ENCODE results near the gene COMMD1. TPM values are rescaled to one million over a fixed set of nuclear protein-coding genes. Genes with fewer than 3 reads are reported as not detected.

Gene COMMD1
- polyA plus RNA-seq, 1 donor from 2014 or later, result 69.1 TPM

GRCh38 chr2:62101886-62102285 lies 196.4 kb downstream of the COMMD1 start:
- H3K4me2 ChIP-seq (ENCODE audit: low read length), result no peak overlapping the region
- no peak for TF ChIP-seq CTCF (IDR thresholded peaks at IDR 0.05; ENCODE audit: poor library complexity, severe bottlenecking)
- no peak for TF ChIP-seq EZH2 (IDR thresholded peaks at IDR 0.05; ENCODE audit: borderline replicate concordance, insufficient read depth, low read length, poor library complexity, severe bottlenecking)
- no peak for TF ChIP-seq MXI1 (conservative IDR thresholded peaks at IDR 0.05; ENCODE audit: poor library complexity, severe bottlenecking)
- TF ChIP-seq RAD21 (conservative IDR thresholded peaks at IDR 0.05), result no peak
- H3K9ac ChIP-seq (ENCODE audit: low read length), result no peak overlapping the region
- H2AFZ ChIP-seq (ENCODE audit: low read depth, low read length), result no peak overlapping the region
- no peak overlapping the region for H3K27ac ChIP-seq (ENCODE audit: low read length)
- H3K9me2 ChIP-seq (ENCODE audit: insufficient read depth, low read length), result no peaks in the 10 kb centered on the region
- H3F3A ChIP-seq (ENCODE audit: insufficient read depth, low read length, poor library complexity, severe bottlenecking), result no peaks in the 10 kb centered on the region
- no peaks in the 10 kb centered on the region for H3K36me3 ChIP-seq (ENCODE audit: insufficient read depth, low read length)
- no peaks in the 10 kb centered on the region for H3K79me2 ChIP-seq (replicated peaks; ENCODE audit: insufficient read depth, low read length)
- H3K4me3 ChIP-seq (ENCODE audit: low read length), result no peak overlapping the region
- H3K27me3 ChIP-seq (ENCODE audit: insufficient read depth, low read depth, low read length), result no peaks in the 10 kb centered on the region
- no peaks in the 10 kb centered on the region for H3K9me3 ChIP-seq (ENCODE audit: low read length)
- no peaks in the 10 kb centered on the region for H4K20me1 ChIP-seq (ENCODE audit: insufficient read depth)

GRCh38 chr2:62102402-62102920 lies 197.0 kb downstream of the COMMD1 start:
- Histone ChIP-seq H3K79me2 (replicated peaks; ENCODE audit: insufficient read depth, low read length) (no peaks in the 10 kb centered on the region), H3K4me2 (ENCODE audit: low read length) (no peak overlapping the region), H4K20me1 (ENCODE audit: insufficient read depth) (no peaks in the 10 kb centered on the region), H3K9ac (ENCODE audit: low read length) (no peak overlapping the region), H3K36me3 (ENCODE audit: insufficient read depth, low read length) (no peaks in the 10 kb centered on the region), H3K27me3 (ENCODE audit: insufficient read depth, low read depth, low read length) (no peaks in the 10 kb centered on the region), H3F3A (ENCODE audit: insufficient read depth, low read length, poor library complexity, severe bottlenecking) (no peaks in the 10 kb centered on the region), H3K27ac (ENCODE audit: low read length) (no peak overlapping the region), H3K9me3 (ENCODE audit: low read length) (no peaks in the 10 kb centered on the region), H2AFZ (ENCODE audit: low read depth, low read length) (no peak overlapping the region), H3K9me2 (ENCODE audit: insufficient read depth, low read length) (no peaks in the 10 kb centered on the region), H3K4me3 (ENCODE audit: low read length) (no peak overlapping the region)
- TF ChIP-seq MXI1 (conservative IDR thresholded peaks at IDR 0.05; ENCODE audit: poor library complexity, severe bottlenecking) (no peak), SMC3 (conservative IDR thresholded peaks at IDR 0.05; ENCODE audit: poor library complexity) (no peak)

DNA sequence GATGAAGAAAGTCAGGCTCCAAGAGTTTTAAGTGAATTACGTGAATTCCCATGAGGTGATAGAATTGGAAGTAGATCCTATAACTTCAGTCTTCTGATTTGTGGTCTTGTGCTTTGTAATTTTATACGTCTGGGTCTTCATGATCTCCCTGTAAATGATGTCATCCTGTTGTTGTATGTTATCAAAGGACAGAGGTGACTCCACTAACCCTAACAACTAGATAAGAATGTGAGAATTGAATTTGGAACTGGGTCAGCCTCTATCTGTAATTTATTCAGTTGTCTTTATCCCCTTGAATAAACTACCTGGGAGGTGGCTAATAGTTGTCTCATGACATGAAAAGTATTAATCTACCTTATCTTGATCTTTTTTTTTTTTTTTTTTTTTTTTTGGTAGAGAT lies 204.1 kb downstream of the COMMD1 start:
- Histone ChIP-seq H3K9me2 (ENCODE audit: insufficient read depth, low read length) (no peaks in the 10 kb centered on the region), H3F3A (ENCODE audit: insufficient read depth, low read length, poor library complexity, severe bottlenecking) (no peaks in the 10 kb centered on the region), H3K9me3 (ENCODE audit: low read length) (no peaks in the 10 kb centered on the region), H3K4me3 (ENCODE audit: low read length) (no peak overlapping the region), H4K20me1 (ENCODE audit: insufficient read depth) (no peaks in the 10 kb centered on the region), H3K79me2 (replicated peaks; ENCODE audit: insufficient read depth, low read length) (no peaks in the 10 kb centered on the region), H3K4me2 (ENCODE audit: low read length) (no peak overlapping the region), H3K27ac (ENCODE audit: low read length) (no peak overlapping the region), H3K27me3 (ENCODE audit: insufficient read depth, low read depth, low read length) (no peaks in the 10 kb centered on the region), H3K36me3 (ENCODE audit: insufficient read depth, low read length) (no peaks in the 10 kb centered on the region), H2AFZ (ENCODE audit: low read depth, low read length) (no peak overlapping the region), H3K9ac (ENCODE audit: low read length) (no peak overlapping the region)
- TF ChIP-seq SMC3 (conservative IDR thresholded peaks at IDR 0.05; ENCODE audit: poor library complexity) (no peak), MXI1 (conservative IDR thresholded peaks at IDR 0.05; ENCODE audit: poor library complexity, severe bottlenecking) (no peak), EP300 (conservative IDR thresholded peaks at IDR 0.05; ENCODE audit: poor library complexity, severe bottlenecking) (no peak), CTCF (IDR thresholded peaks at IDR 0.05; ENCODE audit: poor library complexity, severe bottlenecking) (no peak)
